ENCODE data around the gene ZNF507.

ZNF507 gene

GRCh38 chr19:32416749-32417456, 71.5 kb downstream of the ZNF507 start:
- ATAC-seq: no peak
- TF ChIP-seq ZFP3 (CRISPR knock-in tag; IDR thresholded peaks at IDR 0.05): no peak
- no peak for TF ChIP-seq ESRRG (CRISPR knock-in tag; IDR thresholded peaks at IDR 0.05)
- no peak for TF ChIP-seq CSDC2 (CRISPR knock-in tag; IDR thresholded peaks at IDR 0.05)
- TF ChIP-seq TSHZ2 (CRISPR knock-in tag; IDR thresholded peaks at IDR 0.05): no peak
- no peak for TF ChIP-seq PPARA (CRISPR knock-in tag; IDR thresholded peaks at IDR 0.05; ENCODE audit: borderline replicate concordance)
- no peak for TF ChIP-seq ZNF70 (CRISPR knock-in tag; IDR thresholded peaks at IDR 0.05)
- no peak for TF ChIP-seq ZNF8 (CRISPR knock-in tag; IDR thresholded peaks at IDR 0.05)
- TF ChIP-seq ZFP30 (CRISPR knock-in tag; IDR thresholded peaks at IDR 0.05): no peak
- TF ChIP-seq TCF4 (CRISPR knock-in tag; IDR thresholded peaks at IDR 0.05; ENCODE audit: borderline replicate concordance): no peak
- no peak for TF ChIP-seq GLIS3 (CRISPR knock-in tag; IDR thresholded peaks at IDR 0.05)
- no peak for TF ChIP-seq RARB (CRISPR knock-in tag; IDR thresholded peaks at IDR 0.05)
- TF ChIP-seq CSRNP3 (CRISPR knock-in tag; IDR thresholded peaks at IDR 0.05): no peak
- no peak for TF ChIP-seq CREB5 (CRISPR knock-in tag; IDR thresholded peaks at IDR 0.05; ENCODE audit: low read depth)
- TF ChIP-seq ISL1 (CRISPR knock-in tag; IDR thresholded peaks at IDR 0.05): no peak
- TF ChIP-seq POU6F1 (CRISPR knock-in tag; IDR thresholded peaks at IDR 0.05; ENCODE audit: borderline replicate concordance, low read depth): no peak
- no peak for TF ChIP-seq ARNTL (CRISPR knock-in tag; IDR thresholded peaks at IDR 0.05; ENCODE audit: borderline replicate concordance, low read depth)
- no peak for TF ChIP-seq PATZ1 (CRISPR knock-in tag; IDR thresholded peaks at IDR 0.05; ENCODE audit: borderline replicate concordance)

- no peak for ATAC-seq
- TF ChIP-seq CSRNP3 (CRISPR knock-in tag; IDR thresholded peaks at IDR 0.05) (no peak), BACH2 (CRISPR knock-in tag; IDR thresholded peaks at IDR 0.05; ENCODE audit: borderline replicate concordance) (no peak), RARB (CRISPR knock-in tag; IDR thresholded peaks at IDR 0.05) (no peak), PATZ1 (CRISPR knock-in tag; IDR thresholded peaks at IDR 0.05; ENCODE audit: borderline replicate concordance) (no peak), GLIS3 (CRISPR knock-in tag; IDR thresholded peaks at IDR 0.05) (no peak), TSHZ2 (CRISPR knock-in tag; IDR thresholded peaks at IDR 0.05) (no peak), ESRRG (CRISPR knock-in tag; IDR thresholded peaks at IDR 0.05) (no peak), OSR1 (CRISPR knock-in tag; IDR thresholded peaks at IDR 0.05) (no peak), ZFP30 (CRISPR knock-in tag; IDR thresholded peaks at IDR 0.05) (no peak), CREB5 (CRISPR knock-in tag; IDR thresholded peaks at IDR 0.05; ENCODE audit: low read depth) (no peak), ZC3H10 (CRISPR knock-in tag; IDR thresholded peaks at IDR 0.05) (no peak), ZFP3 (CRISPR knock-in tag; IDR thresholded peaks at IDR 0.05) (no peak), SNAI2 (CRISPR knock-in tag; IDR thresholded peaks at IDR 0.05) (no peak), ARNTL (CRISPR knock-in tag; IDR thresholded peaks at IDR 0.05; ENCODE audit: borderline replicate concordance, low read depth) (no peak), CSDC2 (CRISPR knock-in tag; IDR thresholded peaks at IDR 0.05) (no peak)
Observed at GRCh38 chr19:32418155-32418554, 72.7 kb downstream of the ZNF507 start.

All from SK-N-SH treated with all-trans-retinoic acid at 6 μM for 48 hours (cell line).